GM21737 (cell line): ENCODE data around the gene RAD51B.
"Not testable (repeated sequence)": the region's sequence is repeated elsewhere in the genome, so short reads cannot be mapped to it uniquely, and the experiment has no call there.

Source experiments
- ATAC-seq: cut with Tn5 transposase; IDR thresholded peaks from one replicate; pipeline ENCODE4 v1.9.1; 2021; ENCODE audit warnings: mild to moderate bottlenecking, moderate library complexity; ENCODE audit not compliant: unreplicated experiment

RAD51B gene

DNA sequence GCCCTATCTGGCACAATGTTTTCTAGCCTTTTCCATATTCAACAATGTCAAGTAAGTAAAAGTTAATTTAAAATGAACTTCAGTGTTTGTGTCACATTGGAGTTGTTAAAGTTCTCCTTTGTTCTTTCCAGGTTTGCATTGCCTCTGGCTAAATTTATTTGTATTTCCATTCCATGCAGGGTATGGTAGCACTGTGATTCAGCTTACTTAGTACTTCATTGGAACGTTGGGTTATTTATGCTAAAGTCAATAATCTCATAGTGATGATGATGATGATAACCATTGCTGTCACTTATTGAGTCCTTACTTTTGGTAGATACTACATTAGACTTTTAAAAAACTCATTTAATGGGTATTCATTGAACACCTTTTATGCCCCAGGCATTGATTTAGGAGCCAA lies 286.9 kb downstream of the RAD51B start:
- ATAC-seq, result no peak

DNA sequence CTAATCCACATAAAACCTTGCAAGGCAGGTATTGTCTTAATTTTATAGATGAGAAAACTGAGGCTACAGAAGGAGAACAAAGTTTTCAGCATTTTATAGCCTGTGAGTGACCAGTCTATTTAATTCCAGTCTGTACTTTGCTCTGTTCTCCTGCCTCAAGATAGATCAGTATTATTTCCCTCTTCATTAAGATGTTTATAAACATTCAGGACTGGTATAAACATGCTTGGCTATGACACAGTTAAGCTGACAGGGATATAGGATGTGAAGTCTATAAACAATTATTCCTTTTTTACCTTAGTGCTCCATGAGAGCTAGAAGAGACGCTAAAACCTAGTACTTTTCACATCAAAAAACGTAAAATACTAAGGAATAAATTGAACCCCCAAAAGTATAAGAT lies 287.3 kb downstream of the RAD51B start:
- no peak for ATAC-seq

DNA sequence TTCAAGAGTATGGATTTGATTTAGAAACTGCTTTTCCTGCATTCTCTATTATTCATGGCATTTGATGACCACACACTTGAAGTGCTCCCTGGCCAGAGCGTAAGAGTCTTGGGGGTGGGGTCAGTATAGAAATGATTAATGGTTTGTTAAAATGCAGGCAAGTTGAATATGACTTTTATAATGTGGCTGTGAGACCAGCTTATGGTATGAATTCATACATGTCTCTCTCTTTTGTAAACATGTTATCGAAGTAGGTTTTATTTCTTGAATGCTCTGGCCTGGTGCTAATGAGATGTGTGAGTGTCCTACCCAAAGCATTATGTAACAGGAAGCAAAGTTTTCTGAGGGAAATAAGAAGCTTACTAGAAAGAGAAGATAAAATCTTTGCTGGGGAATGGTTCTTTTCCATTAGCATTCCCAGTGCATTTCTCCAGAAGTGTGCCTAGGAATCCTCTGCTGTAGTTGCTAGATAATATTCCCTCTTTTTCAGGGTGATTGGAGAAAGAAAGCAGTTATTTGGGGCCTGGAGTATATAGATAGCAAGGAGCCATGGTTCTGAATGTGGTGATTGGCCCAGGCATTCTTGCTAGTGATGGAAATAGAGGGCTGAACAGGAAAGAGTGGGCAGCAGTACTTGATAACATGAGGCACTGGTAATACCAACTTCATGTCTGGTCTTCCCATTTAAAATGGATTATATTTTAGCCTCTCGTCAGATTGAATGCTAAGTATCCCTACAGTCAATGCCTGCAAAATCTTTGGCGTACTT lies 289.7 kb downstream of the RAD51B start:
- ATAC-seq, result no peak

DNA sequence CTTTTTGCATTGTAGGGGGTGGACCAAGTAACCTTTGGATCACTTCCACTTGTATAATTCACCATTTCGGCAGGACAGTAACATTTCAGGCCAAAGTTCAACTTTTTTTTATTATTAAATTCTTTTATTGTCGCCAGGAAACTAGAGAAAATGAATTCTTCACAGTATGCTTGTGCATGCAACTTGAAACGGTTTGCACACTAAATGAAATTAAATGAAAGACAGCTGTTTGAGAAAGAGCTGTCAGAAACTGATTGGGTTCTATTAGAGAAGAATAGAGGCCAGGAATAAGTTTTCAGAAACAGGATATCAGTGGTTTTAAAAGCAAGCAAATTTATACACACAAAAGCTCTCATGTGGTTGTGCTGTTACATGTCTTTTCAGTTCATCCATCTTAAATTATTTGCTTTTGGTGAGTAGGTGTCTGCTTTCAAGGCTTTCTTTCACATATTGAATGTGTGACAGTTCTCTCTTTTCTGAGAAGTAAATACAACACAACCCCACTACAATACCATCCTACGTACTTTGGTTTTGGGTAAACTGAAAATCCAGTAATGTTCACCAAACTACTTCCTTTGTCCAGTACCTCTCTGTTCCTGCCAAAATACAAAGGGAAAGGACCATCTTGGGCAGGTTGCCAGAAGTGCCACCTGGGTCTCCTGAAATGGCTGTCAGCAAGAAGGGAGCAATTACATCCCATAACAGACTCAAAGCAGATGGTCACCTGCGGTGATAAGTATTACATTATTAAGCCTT lies 291.7 kb downstream of the RAD51B start:
- no peak for ATAC-seq

DNA sequence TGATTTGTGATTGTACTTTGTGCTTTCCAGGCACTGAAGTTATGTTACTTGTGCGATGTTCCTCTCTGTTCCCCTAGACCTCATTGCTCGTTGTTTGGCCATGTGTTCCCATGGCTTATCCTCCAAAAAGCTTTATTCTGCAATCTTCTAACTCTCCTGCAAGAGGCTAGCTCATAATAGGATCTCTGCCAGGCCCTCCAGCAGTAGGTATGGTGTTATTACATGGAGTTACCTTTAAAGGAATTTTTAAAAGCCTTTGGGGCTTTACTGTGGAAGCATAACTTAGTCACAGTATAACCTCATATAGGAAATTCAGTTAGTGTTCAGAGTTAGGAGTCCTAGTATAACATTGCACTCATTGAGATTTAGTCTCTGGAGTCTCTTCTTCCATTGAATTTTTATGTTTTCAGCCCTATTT lies 292.3 kb downstream of the RAD51B start:
- no peak for ATAC-seq

DNA sequence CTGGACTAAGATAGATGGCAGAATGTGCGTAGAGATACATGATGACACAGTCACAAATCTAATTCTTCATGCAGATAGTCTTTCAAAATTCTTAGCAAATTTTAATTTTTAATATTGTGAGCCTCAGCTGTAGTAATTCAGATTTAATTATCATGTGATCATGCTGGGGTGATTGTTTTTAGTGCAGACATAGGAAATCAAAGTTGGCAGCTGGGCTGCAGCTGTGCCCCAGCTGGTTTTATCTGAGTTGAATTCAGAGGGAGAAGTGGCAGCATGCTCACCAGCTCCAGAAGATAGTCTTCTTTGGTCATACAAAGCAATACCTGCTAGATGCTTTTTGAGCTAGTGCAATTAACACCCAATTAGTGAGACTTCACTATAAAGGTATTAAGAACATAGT lies 292.9 kb downstream of the RAD51B start:
- no peak for ATAC-seq

DNA sequence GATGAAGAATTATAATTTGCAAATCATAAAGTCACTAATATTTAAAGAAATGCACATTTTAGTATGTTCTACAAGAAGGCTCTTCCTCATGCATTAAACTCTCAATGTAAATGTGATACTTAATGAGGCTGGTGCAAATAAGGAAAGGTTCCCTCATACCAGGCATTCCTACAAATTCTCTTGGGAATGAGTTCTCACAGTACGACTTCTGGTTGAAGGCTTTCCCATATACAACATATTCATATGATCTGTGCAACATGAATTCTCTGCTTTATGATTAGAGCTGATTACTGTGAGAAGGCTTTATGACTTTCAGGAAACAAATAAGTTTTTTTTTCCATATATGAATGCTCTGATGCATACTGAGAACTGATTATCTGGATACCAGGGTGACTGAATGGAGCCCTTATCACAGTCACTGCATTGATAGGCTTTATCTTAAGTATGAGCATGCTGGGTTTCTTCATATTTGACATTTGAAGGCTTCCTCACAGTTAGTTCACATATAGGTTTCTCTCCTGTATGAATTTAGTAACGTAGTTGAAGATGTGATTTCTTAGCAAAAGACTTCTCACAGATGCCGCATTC lies 293.9 kb downstream of the RAD51B start:
- ATAC-seq, result no peak

DNA sequence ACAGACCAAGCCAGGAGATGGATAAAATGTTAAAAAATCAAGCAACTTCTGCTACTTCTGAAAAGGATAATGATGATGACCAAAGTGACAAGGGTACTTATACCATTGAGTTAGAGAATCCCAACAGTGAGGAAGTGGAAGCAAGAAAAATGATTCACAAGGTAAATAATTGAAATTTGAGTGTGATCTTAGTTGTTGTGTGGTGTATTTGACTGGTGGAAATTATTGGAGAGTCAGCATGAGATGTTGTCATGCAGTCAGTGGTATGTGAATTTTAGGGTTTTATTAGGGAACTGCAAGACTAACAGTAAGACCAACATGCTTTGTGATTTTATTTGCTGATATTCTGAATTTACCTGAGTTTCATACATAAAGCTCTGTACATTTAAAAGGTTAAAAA lies 296.4 kb downstream of the RAD51B start:
- not testable (repeated sequence) for ATAC-seq

DNA sequence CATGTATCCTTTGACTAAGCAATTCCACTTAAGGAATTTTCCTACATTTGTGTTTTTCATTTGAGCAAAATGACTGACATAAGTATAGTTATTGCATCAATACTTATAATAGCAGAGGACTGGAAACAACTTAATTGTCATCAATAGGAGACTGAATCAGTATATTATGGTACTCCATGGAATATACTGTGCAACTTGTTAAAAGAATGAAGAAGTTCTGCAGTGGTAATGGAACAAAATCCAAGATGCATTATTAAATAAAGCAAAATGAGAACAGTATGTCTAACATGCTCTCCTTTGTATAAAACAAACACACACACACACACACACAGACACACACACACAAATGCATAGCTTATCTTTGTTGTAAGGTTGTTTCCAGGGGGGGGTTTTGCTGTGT lies 303.1 kb downstream of the RAD51B start:
- no peak for ATAC-seq

DNA sequence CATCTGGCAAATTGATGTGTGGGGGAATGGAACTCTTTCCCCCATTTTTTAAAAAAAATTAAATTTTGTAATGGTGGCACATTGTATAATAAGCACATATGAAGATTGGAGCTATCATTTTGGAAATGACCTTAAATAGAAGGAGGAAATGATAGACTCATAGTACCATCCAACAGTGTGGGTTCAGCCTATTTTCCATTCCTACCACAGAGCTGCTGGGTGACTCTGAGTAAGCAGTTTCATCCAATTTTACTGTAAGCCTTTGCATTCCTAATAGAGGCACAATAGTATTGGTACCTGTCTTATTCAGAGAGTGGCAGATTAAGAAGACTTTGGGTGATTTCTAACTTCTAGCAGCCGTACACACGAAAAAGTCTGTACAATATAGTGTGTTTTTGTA lies 304.5 kb downstream of the RAD51B start:
- ATAC-seq, result no peak

DNA sequence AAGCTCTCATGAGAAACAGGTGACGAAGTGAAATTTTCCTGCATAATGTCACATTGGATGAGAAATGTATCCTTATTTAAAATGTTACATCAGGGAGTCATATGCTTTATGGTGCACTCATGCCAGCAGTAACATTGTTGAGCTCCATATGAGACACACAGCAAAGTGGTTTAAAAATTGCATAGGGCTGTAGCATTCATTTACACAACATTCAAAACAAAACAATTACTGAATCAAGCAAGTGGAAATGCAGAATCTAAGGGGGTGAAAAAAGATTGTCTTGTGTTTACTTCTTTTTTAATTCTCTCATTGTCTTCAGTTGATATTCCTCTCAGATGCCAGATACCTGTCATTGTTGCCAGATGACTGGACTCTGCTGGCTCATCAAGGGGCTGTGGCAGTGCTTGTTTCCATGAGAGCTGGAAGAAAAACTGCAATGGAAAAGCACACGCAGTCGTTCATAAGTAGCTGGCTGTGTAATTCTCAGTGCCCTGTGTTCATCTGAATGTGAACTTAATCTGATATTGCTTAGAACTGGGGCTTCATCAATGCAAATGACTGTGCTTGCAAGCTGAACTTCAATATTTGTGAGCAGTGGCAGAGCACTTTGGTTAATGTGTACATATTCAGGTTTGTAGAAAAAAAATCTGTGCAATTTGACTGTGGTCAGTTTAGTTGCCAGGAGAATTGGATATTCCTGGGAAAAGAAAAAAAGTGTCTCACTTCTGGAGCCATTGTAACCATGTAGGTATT lies 305.6 kb downstream of the RAD51B start:
- ATAC-seq, result no peak

DNA sequence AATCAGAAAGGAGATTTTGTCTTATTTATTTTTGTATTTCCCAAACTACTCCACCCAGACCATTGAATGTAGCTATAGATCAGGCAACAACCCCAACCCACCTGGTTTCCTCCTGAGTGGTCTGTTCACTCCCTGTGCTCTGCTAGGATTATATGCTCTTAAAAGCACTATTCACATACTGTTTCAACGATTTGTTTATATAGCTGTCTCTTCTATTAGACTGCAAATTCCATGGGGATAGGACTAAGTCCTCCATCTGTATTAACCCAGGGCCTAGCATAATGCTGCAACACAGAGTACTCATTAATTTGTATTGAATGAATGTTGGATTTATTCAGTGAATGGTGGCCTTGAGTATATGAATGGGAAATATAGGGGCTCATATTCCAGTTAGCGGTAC lies 307.6 kb downstream of the RAD51B start:
- no peak for ATAC-seq

DNA sequence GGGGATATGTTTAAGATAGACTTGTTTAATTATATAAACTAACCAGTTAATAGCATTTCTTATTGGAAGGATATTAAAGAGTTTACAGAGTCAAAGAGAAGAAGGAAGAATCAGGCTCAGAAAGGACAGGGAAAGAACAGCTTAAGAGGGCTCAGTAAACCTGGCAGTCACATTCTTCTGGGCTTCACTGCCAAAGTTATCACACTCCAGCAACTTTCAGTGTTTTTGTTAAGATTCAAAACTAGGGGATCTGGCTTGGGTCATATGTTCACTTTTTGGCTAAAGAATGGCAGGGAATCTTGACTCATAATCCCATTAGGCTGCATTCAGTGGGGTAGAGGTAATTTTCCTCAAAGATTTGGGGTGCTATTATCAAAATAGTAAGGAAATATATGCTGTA lies 312.3 kb downstream of the RAD51B start:
- ATAC-seq, result no peak

DNA sequence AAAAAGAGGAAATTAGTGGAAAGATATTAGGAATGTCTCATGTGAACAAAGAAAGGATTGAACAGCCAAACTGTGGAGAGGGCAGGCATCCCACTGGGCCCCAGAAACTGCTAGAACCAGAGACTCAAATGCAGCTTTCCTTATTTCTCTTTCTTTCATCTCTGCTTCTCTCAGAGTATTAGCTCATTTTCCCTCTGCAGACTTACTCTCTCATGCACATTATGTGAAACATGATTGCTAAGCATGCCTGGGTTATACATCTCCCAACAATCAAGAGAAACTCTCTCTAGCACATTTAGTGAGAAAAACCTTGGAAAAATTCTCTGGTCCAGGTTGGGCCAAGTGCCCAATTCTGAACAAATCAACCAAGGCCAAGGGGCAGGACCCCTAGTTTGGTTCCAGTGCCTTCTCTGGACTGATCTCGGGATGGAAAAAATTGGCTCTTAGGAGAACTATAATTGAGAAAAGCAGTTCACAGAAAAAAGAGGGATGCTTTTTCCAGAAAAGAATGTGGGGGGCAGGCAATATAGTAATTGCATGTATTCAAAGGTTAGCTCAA lies 313.1 kb downstream of the RAD51B start:
- ATAC-seq, result no peak

DNA sequence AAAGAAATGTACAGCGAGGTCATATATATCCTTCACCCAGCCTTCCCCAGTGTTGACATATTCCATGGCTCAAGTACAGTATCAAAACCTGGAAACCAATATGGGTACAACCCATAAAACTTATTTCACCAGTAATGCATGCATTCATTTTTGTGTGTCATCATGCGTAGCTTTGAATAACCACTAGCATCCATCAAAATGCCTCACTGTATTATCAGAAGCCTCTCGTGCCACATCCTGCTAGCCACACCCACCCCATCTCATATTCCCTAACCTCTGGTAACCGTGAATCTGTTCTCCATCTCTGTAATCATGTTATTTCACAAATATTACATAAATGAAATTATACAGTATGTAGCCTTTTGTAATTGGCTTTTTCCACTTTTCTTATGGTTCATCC lies 314.3 kb downstream of the RAD51B start:
- no peak for ATAC-seq

DNA sequence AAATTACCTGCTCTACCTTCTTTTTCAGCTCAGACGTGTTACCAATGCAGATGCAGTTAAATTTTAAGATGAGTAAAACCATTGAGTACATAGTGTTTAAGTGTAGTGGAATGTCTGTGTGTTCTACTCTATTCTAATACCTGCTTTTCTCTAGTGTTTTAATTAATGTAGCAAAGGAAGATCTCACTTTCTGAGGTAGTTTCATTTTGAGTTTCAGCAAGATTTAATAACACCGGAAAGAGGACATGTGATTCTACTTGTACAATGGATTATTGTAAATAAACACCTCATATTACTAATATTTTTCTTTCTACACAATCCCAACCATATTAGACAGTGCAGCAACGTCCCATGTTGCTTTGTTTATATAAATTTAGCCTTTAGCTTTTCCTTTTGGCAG lies 315.4 kb downstream of the RAD51B start:
- no peak for ATAC-seq

DNA sequence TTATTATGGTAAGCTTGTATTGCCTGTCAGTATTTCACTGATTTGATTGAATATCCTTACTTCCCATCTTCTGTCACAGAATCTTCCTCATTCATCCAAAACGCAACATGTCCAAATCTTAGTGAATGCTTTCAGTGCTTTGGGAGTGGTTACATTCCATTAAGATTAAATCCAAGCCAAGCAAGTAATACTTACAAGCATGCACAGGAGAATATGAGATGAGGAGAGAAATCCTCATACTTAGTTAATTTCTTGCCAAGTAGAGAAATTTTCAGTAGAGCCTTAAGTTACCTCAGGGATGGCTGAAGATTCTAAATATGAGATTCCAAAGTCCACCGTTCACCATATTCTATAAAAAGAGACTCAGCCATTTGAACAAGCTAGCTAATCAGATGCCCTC lies 316.0 kb downstream of the RAD51B start:
- no peak for ATAC-seq

DNA sequence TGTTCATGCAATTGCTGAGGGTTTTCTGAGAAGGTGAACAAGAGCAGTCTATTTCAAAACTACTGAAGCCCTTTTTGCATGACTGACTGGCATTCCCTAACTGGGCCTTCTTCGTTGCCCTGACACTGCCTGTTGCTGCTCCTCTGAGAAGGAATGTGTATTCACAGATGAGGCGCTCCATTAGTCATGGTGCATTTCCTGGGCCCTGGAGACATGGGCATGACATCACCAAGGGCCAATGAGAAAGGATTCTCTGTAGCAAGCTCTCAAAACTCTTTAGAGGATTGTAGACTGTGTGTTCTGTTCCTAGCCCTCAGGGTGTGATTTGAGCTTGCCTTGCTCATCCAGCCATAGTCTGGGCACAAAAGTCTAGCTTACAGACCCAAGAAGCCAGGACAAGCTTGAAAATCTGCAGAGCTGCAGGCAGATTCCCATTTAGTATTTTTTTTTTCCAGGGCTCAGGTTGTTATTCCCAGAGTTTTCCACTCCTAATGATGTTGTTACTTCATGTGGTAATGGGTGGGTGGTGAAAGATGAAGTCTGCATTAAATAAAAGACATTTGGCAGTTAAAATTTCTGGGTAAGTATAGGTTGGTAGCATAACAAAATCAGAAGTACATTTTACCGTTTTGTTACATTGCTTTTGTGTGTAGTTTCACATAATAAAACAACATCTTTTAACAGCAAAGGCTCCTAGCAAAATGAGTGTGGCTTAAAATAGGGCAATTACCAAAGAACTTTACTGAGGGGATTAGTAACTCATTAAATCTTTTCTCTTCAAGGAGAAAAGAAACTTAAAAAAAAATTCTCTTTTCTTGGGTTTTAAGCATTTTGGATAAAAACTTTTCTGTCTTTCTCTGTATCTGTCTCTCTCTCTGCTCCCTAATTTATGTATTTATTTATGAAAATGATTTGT lies 318.4 kb downstream of the RAD51B start:
- ATAC-seq, result no peak

DNA sequence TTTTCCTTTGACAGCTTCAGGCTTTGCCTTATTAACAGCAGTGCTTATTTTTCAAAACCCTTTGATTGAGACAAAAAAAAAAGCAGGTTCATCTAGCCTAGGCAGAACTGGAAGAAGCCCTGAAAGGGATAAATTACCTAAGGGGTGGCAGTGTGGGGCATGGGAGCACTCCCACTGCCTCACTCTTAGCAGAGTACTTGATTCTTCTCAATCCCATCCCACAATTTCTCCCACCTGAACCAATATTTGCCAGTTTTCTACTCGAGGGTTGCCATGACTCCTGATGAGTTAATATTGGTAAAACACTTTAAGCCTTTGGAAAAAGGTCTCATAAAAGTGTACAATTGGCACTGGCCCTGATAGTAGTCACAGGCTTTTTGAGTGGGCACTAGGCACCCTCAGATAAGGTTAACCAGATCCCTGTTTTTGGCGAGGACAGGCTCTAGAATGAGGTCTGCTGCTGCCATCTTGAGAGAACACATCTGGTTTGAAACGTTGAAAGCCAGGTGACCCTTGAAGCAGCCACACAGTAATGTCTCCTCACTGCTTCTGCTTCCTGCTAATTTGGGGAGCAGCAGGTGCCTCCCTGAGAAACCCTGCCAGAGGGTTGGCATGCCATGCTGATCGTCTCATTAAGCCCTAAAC lies 320.0 kb downstream of the RAD51B start:
- no peak for ATAC-seq
